GF-D8 (cell line): ENCODE data around the gene LAMA4.

Source experiments
- DNase-seq: peaks from one replicate; lab custom pipeline; 2025; lab: John Stamatoyannopoulos, UW

Gene LAMA4

DNA sequence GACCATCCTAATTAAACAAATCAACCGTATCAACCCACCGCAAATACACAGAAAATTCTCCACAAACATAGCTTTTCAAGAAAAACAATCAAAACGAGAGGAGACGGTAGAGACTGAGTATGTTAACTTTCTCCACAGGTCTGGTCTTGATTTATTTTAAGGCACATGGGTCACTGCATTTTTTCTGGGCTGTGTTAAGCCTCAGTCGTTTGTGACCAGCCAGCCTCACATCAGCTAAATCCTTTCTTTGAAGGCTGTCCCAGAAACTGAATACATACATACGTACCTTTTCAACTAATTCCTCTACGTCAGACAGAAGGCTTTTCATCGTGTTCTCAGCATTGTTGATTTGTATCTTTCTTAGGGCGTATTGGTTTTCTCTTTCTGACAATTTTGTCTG, 69.4 kb downstream of the LAMA4 start:
- DNase-seq, result no peak

DNA sequence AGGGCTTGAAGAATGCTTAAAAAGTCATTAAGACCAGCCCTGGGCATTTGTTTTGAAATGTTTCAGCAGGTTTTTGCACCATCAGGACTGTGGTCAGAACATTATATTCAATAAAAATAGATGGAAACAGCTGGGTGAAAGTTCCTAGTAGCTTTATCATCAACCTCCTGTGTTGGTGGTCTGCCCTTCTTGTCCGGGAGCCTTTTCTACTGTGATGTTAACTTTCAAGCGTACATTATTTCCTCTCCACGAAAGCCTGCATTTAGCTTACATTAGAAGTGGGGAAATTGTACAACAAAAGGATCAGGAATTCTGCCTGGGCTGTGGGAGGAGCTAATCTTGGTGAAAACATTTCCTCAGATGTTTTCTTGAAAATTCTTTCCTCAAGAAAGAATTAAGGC, 71.1 kb downstream of the LAMA4 start:
- no peak for DNase-seq

DNA sequence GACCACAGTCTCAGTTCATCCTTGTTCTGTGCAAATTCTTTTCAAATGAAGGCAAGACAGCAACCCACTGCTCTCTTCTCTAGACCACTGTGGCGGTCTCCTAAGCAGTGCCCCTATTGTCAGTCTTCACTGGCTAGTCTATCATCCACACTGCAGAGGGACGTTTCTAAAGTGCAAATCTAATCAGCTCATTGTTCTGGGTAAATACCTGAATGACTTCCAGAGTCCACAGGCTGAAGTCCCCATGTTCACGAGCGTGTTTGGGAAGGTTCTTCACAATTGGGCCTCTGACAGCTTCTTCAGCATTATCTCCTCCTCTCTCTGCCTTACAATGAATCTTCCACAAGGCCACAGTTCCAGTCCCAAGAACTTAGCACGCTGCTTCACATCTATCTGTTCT, 73.2 kb downstream of the LAMA4 start:
- no peak for DNase-seq

DNA sequence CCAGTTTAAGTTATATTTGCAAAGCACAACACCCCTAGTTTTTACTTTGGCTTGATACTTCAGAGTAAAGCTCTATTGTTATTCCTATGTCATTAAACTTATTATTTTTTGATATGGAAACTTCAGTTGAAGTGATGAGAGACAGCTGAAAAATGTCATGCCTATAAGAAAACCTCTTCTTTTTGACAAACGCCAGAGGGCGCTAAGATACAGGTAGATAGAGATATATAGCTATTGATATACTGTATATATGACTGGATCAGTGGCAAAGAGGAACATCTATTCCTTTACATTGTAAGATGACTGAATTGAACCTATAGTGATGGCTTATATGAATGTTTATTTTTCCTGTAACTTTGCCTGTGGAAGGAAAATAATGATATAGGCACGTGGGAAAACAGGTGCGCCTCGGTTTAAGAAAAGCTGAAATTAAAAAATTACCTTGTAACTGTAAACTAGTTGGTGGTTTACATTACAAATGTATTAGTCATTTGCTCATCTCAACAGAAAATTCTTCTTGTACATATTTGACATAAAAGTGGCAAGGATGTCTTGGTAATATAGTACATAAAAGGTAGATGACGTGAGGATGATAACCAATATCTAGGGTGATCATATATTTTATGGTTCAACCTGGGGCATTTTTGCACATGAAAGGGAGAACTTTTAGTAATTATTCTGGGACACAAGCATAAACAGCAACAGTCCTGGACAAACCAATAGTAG, 74.1 kb downstream of the LAMA4 start:
- DNase-seq, result peak; percentile 22

DNA sequence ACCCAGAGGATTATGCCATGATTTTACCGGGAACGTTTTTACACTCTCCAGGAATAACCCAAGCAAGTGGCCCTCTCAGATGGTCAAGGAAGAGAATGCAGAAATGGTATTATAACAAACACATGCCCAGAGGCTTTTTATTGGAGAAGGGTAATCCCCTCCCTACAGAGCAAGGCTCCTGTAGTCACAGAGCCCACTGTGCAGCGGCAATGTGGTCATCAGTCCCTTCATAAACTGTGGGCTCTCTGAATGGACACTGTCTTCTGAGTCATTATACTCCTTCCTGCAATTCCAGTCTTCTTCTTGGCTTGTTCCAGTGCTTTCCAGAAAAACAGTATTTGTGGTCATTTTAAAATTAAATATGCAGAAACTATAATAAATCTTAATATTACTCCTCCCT, 74.7 kb downstream of the LAMA4 start:
- DNase-seq, result no peak

DNA sequence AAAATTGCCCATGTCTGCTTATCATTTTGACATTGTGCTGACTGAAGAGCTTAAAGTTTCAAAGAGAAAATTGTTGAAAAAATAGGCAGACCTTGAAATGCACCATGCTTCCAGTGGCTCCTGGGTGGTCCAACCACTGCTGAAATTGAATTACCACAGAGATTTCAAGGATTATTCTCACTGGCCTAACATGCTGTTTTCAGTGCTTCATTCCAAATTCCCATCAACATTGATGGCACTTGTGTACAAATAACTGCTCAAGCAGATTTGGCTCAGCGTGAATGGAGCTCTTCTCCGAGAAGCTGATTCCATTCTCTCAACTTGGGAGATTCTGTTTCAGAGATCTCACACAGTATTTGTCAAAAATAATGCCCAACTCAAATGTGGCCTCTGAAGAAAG, 75.5 kb downstream of the LAMA4 start:
- DNase-seq, result no peak

DNA sequence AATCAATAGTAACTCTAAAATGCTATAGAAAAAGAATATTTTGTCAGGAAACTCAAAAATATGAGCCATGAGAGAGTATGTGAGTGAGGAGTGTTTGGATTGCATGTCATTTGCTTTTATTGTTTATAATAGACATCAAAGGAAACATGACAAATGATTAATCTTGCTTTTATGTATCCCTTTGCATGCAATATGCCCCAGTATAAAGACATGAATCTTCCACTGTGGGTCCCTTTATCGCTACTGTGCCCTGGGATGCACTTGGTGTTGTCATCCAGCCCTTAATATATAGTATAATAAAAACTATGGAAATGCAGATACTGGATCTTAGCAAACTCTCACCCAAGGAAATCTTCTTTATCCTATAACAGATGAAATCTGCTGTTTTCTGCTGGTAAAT, 77.3 kb downstream of the LAMA4 start:
- DNase-seq, result no peak

DNA sequence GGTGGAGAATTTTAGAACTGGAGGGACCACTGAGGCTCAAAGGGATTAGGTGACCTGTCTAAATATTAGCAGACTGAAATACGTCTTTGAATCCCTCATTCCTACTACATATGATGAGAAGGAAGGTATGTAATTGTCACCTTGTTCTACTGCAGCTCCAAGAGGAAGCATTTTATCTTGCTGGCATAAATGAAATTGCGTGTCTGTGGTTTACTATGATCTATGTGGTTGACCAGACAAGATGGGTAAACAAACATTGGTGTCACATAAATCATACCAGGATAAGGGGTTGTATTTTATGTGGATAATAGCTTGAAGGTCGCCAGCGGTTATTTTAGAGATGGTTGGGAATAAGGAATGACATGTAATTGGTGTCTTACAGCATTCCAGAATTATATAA, 78.2 kb downstream of the LAMA4 start:
- DNase-seq, result no peak

DNA sequence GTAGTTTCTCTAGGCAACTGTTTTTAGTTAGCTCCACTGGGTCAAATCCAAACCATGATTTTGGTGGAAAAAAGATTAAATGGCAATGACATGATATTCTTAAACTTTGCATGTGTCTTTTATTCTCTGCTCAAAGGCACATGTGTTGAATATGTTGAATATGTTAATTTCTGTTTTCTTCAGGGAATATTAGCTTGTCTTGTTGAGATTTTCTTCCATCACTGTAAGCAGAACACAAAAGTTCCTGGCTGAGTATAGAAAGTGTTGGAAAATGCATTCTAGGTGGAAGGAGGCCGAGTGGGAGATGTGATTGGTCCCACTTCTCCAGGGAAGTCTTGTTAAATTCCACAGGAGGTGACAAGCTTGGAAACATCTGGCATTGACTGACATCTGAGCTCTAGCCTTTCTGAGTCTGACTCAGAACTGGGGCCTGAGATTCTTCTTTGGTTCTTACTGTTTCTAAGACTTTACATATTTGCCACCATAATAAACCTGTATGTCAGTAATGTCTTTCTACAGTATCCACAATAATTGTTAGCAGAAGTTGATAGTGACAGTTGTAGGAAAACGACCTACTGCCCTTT, 81.1 kb downstream of the LAMA4 start:
- no peak for DNase-seq

DNA sequence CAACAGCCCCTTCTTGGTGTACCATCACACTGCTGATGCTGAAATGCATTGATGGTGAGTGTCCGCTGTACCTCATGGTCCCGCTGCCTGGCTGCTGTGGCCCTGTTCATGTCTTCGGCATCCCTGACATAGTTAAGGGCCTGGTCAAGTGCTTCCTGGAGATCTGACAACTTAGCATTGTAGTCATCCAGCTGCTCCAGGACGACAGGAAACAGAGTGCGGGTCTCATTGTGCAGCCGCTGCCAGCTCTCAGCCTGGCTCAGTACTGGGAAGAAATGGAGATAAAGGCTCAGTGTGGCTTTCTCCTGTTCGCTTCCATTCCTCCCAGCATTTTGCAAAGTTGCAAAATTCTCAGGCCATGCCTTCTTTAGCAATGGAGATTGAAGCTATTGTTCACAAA, 81.8 kb downstream of the LAMA4 start:
- DNase-seq, result no peak

DNA sequence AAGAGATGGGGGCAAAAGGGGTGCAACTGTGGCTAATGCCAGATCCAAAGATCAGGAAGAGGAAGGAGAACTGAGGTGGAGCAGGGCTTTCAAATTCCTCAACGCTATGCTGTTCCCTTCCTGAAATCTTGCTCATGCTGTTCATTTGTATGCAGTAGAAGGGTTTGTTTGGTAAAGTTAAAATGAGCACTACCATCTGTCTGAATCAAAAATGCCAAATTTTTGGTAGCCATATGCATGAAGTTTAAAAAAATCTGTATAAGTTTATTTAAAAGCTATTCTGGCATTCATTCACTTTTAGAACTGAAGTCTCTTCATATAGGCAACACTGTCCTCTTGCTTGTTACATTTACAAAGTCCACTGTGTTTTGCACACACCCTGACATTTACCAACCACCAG, 84.8 kb downstream of the LAMA4 start:
- DNase-seq, result no peak

DNA sequence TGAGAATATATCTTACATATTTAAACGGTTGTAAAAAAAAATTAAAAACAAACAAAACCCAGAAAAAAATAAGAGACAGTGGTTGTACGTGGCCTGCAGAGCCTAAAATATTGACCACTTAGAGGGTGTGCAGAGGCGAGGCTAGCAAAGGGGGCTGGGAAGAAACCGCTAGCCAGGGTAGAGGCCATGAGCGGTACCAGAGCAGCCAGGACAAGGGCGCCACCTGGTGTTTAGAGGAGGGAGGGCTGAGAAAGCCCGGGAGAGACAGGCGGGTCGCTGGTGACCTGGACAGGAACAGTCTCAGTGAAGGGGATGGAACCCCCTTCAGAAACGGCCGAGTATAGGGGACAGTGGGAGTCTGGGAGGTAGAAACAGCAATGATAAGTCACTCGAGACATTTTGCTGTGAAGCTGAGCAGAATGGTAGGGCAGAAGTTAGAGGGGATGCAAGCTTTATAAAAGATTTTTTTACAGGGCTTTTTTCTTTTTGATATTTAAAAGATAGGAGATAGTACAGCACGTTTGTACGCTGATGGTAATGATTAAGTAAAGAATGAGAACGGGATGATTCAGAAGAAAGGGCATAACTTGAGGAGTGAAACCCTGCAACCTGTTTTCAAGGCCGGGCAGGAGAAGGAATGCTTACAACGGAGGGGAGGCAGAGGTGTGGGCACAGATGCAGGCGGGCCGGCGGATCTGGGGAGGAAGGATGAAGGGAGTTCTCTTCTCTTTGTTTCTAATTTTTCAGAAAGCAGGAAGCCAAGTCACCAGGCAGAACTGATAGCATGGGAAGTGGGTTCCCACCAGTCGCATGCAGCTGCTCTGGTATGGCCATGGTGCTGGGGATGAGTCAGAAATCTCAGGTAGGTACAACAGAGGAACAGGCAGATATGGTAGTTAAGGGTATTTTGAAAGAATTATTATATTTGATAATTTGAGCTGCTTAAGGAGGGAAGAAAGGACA, 90.8 kb downstream of the LAMA4 start:
- no peak for DNase-seq

DNA sequence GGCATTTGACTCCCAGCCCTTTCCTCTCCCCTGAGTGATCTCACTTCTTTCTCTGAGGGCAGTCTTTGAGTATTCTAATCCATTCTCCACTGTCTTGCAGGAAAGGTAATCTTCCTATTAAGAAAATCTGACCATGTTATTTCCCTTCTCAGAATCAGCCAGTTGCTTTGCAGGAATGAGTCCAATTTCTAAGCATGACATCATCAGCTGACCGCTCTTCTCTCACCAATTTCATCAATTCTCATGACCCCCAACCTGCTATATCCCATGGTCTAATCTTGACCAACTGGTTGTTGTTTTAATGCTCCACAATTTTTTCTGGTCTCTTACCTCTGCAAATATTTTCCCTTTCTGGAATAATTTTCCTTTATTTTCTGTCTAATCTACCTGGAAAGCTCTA, 93.6 kb downstream of the LAMA4 start:
- DNase-seq, result no peak

DNA sequence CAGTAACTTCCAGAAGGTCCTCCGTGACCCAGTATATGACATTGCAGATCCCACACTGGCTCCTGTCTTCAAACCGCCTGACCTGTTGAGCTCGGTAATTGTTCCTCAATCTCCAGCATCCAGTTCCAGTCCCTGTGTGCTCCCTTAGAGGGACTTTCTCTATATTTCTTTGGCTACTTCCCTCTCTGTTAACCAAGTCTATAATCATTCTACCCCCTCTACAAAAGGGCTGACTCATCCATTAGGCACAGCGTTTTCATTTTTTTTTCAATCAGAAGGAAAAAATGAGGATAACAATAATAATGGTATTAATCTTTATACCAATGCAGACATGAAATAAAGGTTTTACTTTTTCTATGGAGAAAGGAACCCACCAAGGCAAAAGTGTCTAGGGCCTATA, 97.7 kb downstream of the LAMA4 start:
- DNase-seq, result no peak

DNA sequence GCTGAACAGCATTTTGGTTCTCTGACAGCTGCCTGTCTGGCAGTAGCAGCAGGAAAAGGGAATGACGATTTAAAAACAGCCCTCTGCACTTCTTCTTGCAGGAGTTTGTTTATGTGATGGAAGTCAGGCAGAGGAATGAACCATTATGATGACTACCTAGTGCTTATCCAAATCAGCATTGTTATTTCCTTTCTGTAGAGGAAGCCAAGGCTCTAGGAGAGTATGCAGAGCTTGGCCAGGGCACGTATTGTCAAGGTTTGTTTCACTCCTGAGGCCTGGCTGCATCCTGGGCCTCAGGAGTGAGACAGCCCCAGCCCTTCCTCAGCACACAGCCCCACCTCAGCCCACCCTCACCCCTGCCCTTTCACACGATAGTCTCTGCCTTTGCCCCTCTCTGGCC, 98.5 kb downstream of the LAMA4 start:
- DNase-seq, result no peak

DNA sequence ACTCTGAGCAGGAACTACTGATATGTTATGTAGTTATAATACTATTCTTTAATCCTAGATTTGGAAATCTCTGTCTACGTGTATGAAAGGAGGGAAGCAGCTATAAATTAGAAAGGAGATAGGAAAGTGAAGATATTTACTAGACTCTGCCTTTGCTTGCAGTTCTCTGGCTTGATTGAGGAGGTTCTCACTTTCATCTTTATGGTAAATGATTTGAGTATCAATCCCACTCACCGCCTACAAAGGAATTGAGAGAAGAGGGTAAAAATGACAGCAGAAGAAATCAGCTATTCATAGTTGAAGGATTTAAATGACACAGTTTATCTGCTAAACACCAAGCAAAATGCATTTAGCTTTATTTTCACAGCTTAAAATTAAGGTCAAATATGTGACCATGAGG, 99.7 kb downstream of the LAMA4 start:
- no peak for DNase-seq

DNA sequence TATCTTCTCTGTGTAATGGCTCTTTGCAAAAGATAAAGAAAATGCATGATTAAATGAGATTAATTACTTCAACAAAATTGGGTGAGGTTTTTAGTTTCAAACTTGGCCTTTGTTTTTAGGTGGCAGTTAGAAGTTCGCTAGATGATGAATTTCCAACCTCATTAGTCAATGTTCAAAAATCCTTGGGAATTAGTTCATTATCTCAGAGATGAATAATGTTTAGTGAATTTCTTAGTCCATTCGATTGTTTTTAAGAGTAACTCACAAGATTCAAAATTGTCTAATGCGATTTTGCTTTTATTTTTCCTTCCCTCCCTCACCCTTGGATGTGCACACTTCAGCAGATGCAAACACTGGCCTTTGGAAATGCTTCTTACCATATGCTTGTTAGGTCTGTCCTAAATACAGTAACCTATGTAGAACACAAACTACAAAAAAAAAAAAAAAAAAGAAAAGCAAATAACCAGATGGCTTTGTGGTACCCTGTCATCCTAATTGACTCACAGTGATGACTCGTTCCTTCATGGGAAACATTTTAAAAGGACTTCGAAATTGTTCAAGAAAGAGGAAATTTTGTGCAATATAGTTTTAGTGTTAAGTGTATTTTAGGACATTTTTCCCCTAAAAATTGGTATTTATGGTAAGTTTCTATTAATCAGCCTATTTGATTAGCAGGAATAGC, 100.3 kb downstream of the LAMA4 start:
- no peak for DNase-seq

DNA sequence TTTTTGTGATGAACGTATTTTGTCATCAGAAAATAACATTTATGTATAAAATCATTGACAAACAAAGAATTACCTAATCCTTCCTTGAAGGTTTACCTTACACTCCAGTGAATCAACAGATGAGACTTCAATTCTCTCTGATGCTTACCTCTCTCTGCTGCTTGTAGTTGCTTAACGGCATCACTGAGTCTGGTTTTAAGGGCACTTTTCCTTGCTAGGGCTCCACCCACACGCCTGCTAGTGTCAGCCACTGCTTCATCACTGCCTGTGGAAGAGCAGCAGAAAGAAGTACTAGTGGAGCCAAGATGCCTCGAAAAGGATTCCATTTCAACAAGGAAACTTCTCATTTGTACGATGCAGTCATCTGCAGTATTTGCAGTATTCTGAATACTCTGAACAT, 104.0 kb downstream of the LAMA4 start:
- no peak for DNase-seq

DNA sequence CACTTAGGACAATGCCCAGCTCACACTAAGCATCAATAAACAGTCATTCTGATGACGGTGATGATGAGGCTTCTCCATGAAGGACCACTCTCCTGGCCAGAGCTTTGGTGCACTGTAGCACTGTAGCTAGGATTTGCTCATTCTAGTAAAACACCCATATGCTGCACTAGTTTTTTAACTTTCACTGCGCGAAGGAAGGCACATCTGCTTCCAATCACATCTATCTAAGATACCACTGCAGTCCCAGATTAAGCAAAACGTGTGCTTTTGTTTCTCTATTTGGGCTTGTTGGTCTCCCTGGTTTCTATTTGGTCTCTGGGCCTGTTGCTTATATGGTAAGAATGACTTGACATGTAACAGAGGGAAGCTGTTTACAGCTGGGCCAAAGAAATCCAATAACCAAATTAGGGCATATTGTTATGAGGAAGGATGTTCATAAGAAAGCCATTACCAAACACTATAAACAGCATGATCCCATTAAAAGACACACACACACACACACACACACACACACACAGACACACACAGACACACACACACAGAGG, 104.6 kb downstream of the LAMA4 start:
- DNase-seq, result no peak

DNA sequence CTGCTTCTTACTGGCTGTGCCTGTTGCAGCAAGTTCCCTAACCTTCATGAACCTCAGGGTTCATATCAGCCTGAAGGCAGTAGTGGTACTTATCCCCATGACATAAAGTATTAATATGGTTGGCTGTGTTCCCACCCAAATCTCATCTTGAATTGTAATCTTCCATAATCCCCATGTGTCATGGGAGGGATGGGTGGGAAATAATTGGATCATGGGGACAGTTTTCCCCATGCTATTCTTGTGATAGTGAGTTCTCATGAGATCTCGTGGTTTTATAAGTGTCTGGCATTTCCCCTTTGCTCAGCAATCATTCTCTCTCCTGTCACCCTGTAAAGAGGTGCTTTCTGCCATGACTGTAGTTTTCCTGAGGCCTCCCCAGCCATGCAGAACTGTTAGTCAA, 105.1 kb downstream of the LAMA4 start:
- no peak for DNase-seq

DNA sequence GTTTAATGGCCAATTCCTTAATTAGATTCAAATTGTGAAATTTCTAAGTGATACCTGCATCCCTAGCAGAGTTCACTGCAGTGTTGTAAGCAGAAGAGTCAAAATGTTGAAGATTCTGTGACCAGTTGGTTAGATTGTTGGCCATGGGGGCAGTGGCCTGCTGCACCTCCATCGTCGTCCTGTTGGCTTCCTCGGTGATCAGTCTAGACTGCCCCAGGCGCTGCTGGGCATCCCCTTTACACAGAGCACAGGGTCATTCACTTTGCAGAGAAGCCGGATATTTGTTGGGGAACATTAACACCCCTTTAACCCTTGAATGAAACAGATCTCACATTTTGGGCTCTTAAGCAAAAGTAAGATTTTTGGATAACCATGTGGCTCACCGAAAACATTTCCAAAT, 106.3 kb downstream of the LAMA4 start:
- DNase-seq, result no peak

DNA sequence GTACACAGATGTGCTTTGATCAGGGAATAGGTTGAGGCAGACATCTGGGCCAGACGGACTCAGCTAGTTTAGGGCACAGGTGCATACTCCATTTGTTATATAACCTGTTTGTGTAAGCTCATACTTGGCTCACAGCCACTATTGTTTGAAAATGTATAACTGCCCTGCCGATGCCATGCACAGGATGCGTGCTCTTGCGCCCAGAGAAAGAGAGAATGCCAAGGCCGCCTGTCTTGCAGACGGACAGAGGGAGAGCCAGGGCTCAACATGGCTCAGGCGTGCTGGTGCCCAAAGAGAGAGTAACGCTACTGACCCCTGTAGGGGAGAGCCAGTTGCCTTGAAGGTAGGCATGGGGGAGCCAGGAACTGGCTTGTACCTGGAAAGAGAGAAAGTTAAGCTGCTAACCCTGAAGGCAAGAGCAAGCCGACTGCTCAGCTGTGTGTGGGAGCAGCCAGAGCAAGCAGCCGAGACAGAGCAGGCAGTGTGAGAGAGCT, 109.2 kb downstream of the LAMA4 start:
- DNase-seq, result no peak
